ENCODE measurements around the gene NUP210L. TPM values are rescaled to one million over a fixed set of nuclear protein-coding genes. Genes with fewer than 3 reads are reported as not detected.

The NUP210L gene
- total and polyA plus RNA-seq, 9 of the 15 experiments (the other 6 are each of a cell fraction or from before 2014, with no cell fraction given): 0.01 to 0.04 TPM; not detected in 7

- Histone ChIP-seq H3K9me3 (replicated peaks; ENCODE audit: control insufficient read depth, insufficient read depth, low read depth, low read length) (no peaks in the 10 kb centered on the region), H2AFZ (ENCODE audit: low read depth, low read length) (peak overlapping the region; percentile 85), H3K9ac (ENCODE audit: insufficient read depth in 1 of 2, low read depth in 2 of 2, low read length in 2 of 2) (no peak overlapping the region), H3K4me1 (replicated peaks in 1 of 2; ENCODE audit: control insufficient read depth in 2 of 2, insufficient read depth in 2 of 2, low read length in 2 of 2) (peaks cover 2 to 3% of the 10 kb centered on the region in 2 experiments; a peak in 1 of 5 replicates), H3K9me1 (ENCODE audit: control insufficient read depth, insufficient read depth, low read length) (no peaks in the 10 kb centered on the region), H3K79me2 (ENCODE audit: control insufficient read depth, insufficient read depth, low read length) (no peaks in the 10 kb centered on the region), H3K36me3 (ENCODE audit: control insufficient read depth, insufficient read depth, low read length) (no peaks in the 10 kb centered on the region), H3K27ac (ENCODE audit: extremely low read depth, low read depth, low read length) (peak overlapping the region; percentile 59; the same call in 2 of the 3 replicates), H3K4me3 (no peak overlapping the region), H3K4me2 (ENCODE audit: insufficient read depth, low read length) (no peak overlapping the region), H3K27me3 (ENCODE audit: control insufficient read depth in 2 of 2, insufficient read depth in 2 of 2, low read length in 2 of 2) (no peaks in the 10 kb centered on the region), H4K20me1 (replicated peaks; ENCODE audit: control insufficient read depth, insufficient read depth, low read length) (no peaks in the 10 kb centered on the region)
- WGBS (ENCODE audit: insufficient coverage, low coverage, missing lambda C conversion rate): 41% methylated on average over 2 of the region's 3 CpGs
- CTCF ChIA-PET (ENCODE audit: low intra/inter-chr PET ratio): no interaction called here
- in situ Hi-C loops (cut with MboI) (no loop called here), intact Hi-C loops (cut with micrococcal nuclease) (loop anchor here (5.0 kb wide), 1 partner anchor 33 kb away; no protein-coding TSS in a partner anchor)
- FAIRE-seq (peak; percentile 6), ATAC-seq (no peak), DNase-seq (ENCODE audit: extremely low read depth in 1 of 4, low spot score in 3 of 4) (no peak)
- BruUV-seq (replicated peaks): no TSS peak
- POLR2A ChIA-PET: interaction anchor here (1.2 to 2.2 kb wide), 3 partner anchors 9 to 185 kb away, joined by 3 to 8 read pairs (median 3); partner anchors contain the start of gene SLC39A1
- TF ChIP-seq ZNF124 (CRISPR knock-in tag; IDR thresholded peaks at IDR 0.05) (no peak), NFE2 (IDR thresholded peaks at IDR 0.05; ENCODE audit: low read depth) (peak; percentile 69; the same call in 1 of the 2 replicates), DNMT1 (IDR thresholded peaks at IDR 0.05) (no peak), ZNF655 (CRISPR knock-in tag; IDR thresholded peaks at IDR 0.05) (no peak), MCM2 (IDR thresholded peaks at IDR 0.05; ENCODE audit: low read depth) (no peak), ATF7 (IDR thresholded peaks at IDR 0.05) (no peak), ZNF23 (CRISPR knock-in tag; IDR thresholded peaks at IDR 0.05) (no peak), PHF21A (IDR thresholded peaks at IDR 0.05; ENCODE audit: borderline replicate concordance, low read depth) (no peak), ZNF3 (CRISPR knock-in tag; IDR thresholded peaks at IDR 0.05) (no peak), MAFK (IDR thresholded peaks at IDR 0.05; ENCODE audit: low read length) (peak; percentile 38; the same call in 1 of the 2 replicates), C11orf30 (IDR thresholded peaks at IDR 0.05; ENCODE audit: low read depth) (peak; percentile 55), ZNF384 (IDR thresholded peaks at IDR 0.05; ENCODE audit: low read depth, low read length) (peak; percentile 88), ZNF512 (tag; IDR thresholded peaks at IDR 0.05) (no peak), DPF2 (IDR thresholded peaks at IDR 0.05) (0 out of 2 replicates have a peak, but pooled peaks have one; percentile 19), BHLHE40 (IDR thresholded peaks at IDR 0.05; ENCODE audit: low read length) (no peak), PML (IDR thresholded peaks at IDR 0.05; ENCODE audit: low read length) (no peak), GABPA (tag; conservative IDR thresholded peaks at IDR 0.05; ENCODE audit: low read depth) (no peak), ZNF740 (CRISPR knock-in tag; IDR thresholded peaks at IDR 0.05) (no peak), ZNF740 (tag; IDR thresholded peaks at IDR 0.05) (no peak), MTA3 (IDR thresholded peaks at IDR 0.05; ENCODE audit: borderline replicate concordance) (no peak), RBFOX2 (IDR thresholded peaks at IDR 0.05; ENCODE audit: low read depth, low read length) (no peak), RFX7 (CRISPR knock-in tag; IDR thresholded peaks at IDR 0.05) (no peak), ZNF232 (CRISPR knock-in tag; IDR thresholded peaks at IDR 0.05) (no peak), CAMTA2 (CRISPR knock-in tag; conservative IDR thresholded peaks at IDR 0.05) (no peak), HNRNPL (IDR thresholded peaks at IDR 0.05; ENCODE audit: low read depth, low read length) (no peak)
These were observed 6.1 kb downstream of the NUP210L start for GRCh38 chr1:154148807-154149206.

Measured in K562 (cell line).